CD8-positive, alpha-beta memory T cell (primary cell): ENCODE results near the gene MYH2. TPM values are rescaled to one million over a fixed set of nuclear protein-coding genes. Genes with fewer than 3 reads are reported as not detected.

ENCODE experiments used
- CTCF ChIA-PET: fragments of 350-600 bp; sonication (Branson Sonifier 250); formaldehyde crosslinking; loops from one replicate; lab custom pipeline; 2021; ENCODE audit warnings: antibody characterized with exemption; lab: Charles Lee
- POLR2A ChIA-PET: fragments of 350-600 bp; sonication (Branson Sonifier 250); formaldehyde crosslinking; loops from one replicate; lab custom pipeline; 2021; ENCODE audit warnings: antibody characterized with exemption; lab: Charles Lee
- DNase-seq, 5 donors: peaks; one replicate each; pipeline versions ENCODE4 v3.0.0 to v3.0.0-alpha.2; 2020 to 2022; ENCODE audit warnings: mixed read lengths in 1 of 5
- H3K27ac ChIP-seq: one replicate; pipeline ENCODE4 v1.7.0; 2013; ENCODE audit warnings: low read depth, mild to moderate bottlenecking, low read length, moderate library complexity
- H3K27me3 ChIP-seq: 2 replicates; pipeline ENCODE4 v1.7.0; 2013; ENCODE audit warnings: low read length, mild to moderate bottlenecking; ENCODE audit not compliant: insufficient read depth, poor library complexity, severe bottlenecking
- H3K36me3 ChIP-seq: 2 replicates; pipeline ENCODE4 v1.7.0; 2013; ENCODE audit warnings: mild to moderate bottlenecking, low read length, moderate library complexity; ENCODE audit not compliant: insufficient read depth
- H3K4me1 ChIP-seq: 2 replicates; pipeline ENCODE4 v1.7.0; 2013; ENCODE audit warnings: mild to moderate bottlenecking, low read length, moderate library complexity; ENCODE audit not compliant: insufficient read depth
- H3K4me3 ChIP-seq: 2 replicates; pipeline ENCODE4 v1.7.0; 2013; ENCODE audit warnings: mild to moderate bottlenecking, low read length
- H3K9me3 ChIP-seq: 2 replicates; pipeline ENCODE4 v1.7.0; 2013; ENCODE audit warnings: mild to moderate bottlenecking, low read length
- H3K27ac Mint-ChIP-seq, 8 donors: one replicate each; pipeline ENCODE4 v1.8.0; 2020 to 2021; ENCODE audit warnings: mixed read lengths in 8 of 8, mild to moderate bottlenecking in 6 of 8, inconsistent platforms in 3 of 8, moderate library complexity in 3 of 8
- H3K27me3 Mint-ChIP-seq, 2 donors: one replicate each; pipeline ENCODE4 v1.8.0; 2020 to 2021; ENCODE audit warnings: mixed read lengths in 2 of 2, mild to moderate bottlenecking in 1 of 2, moderate library complexity in 1 of 2
- H3K36me3 Mint-ChIP-seq, 3 donors: one replicate each; pipeline ENCODE4 v1.8.0; 2020 to 2021; ENCODE audit warnings: mixed read lengths in 3 of 3, inconsistent platforms in 1 of 3, mild to moderate bottlenecking in 1 of 3
- H3K4me1 Mint-ChIP-seq, 3 donors: one replicate each; pipeline ENCODE4 v1.8.0; 2020 to 2021; ENCODE audit warnings: mixed read lengths in 3 of 3, inconsistent platforms in 1 of 3, mild to moderate bottlenecking in 1 of 3
- H3K4me3 Mint-ChIP-seq, 7 donors: one replicate each; pipeline ENCODE4 v1.8.0; 2020 to 2021; ENCODE audit warnings: mixed read lengths in 7 of 7, mild to moderate bottlenecking in 6 of 7, moderate library complexity in 4 of 7, inconsistent platforms in 2 of 7
- H3K9me3 Mint-ChIP-seq, 5 donors: one replicate each; pipeline ENCODE4 v1.8.0; 2020 to 2022; ENCODE audit warnings: mixed read lengths in 5 of 5, mild to moderate bottlenecking in 3 of 5, moderate library complexity in 2 of 5, inconsistent platforms in 1 of 5
- polyA plus RNA-seq: library from polyadenylated mRNA; unstranded; fragments of 300-500 nt; fragmentation: Illumina TruSeq; gene quantifications from one replicate; pipeline ENCODE4 v1.2.3, GENCODE V29; 2021
- total RNA-seq, 2 experiments: library from RNA; stranded (reverse); gene quantifications; one replicate each; pipeline ENCODE4 v1.2.3, GENCODE V29; 2021

The MYH2 gene
- total RNA-seq: not detected
- not detected for polyA plus RNA-seq

- CTCF ChIA-PET: no interaction called here
- H3K27ac Mint-ChIP-seq: no peak within 1 kb of the TSS
- DNase-seq: no peak
Observed at GRCh38 chr17:10549096-10549842, at the start of gene MYH2. TSS of gene MYH2 (minus strand) at chr17:10549658. CDS start at chr17:10547920, 1,738 bp downstream.

GRCh38 chr17:10598621-10599020, 49.2 kb upstream of the MYH2 start:
- no peak for DNase-seq
- no peak overlapping the region for H3K4me3 Mint-ChIP-seq
- Histone ChIP-seq H3K9me3 (no peaks in the 10 kb centered on the region), H3K27me3 (no peaks in the 10 kb centered on the region), H3K36me3 (no peaks in the 10 kb centered on the region), H3K4me3 (no peak overlapping the region), H3K27ac (no peak overlapping the region), H3K4me1 (no peaks in the 10 kb centered on the region)
- peaks cover 12 to 21% of the 10 kb centered on the region in 2 donors for H3K27me3 Mint-ChIP-seq
- ChIA-PET CTCF (interaction anchor here (0.9 to 1.1 kb wide), 2 partner anchors 18 to 19 kb away, joined by 3 read pairs; no protein-coding TSS in a partner anchor), POLR2A (no interaction called here)
- no peak overlapping the region for H3K27ac Mint-ChIP-seq
- peaks cover 0 to 3% (median 0%) of the 10 kb centered on the region in 5 donors for H3K9me3 Mint-ChIP-seq
- no peaks in the 10 kb centered on the region for H3K36me3 Mint-ChIP-seq
- no peaks in the 10 kb centered on the region for H3K4me1 Mint-ChIP-seq

More at GRCh38 chr17:10549096-10549842, at the start of gene MYH2:
- no peak within 1 kb of the TSS for H3K4me3 ChIP-seq
- Mint-ChIP-seq H3K36me3 (no peaks in the 10 kb centered on the region), H3K4me1 (no peaks in the 10 kb centered on the region), H3K9me3 (peaks cover 0 to 5% (median 0%) of the 10 kb centered on the region in 5 donors), H3K4me3 (no peak within 1 kb of the TSS), H3K27me3 (peaks cover 7 to 18% of the 10 kb centered on the region in 2 donors)
- no peaks in the 10 kb centered on the region for H3K36me3 ChIP-seq
- POLR2A ChIA-PET: no interaction called here
- no peaks in the 10 kb centered on the region for H3K9me3 ChIP-seq
- H3K27me3 ChIP-seq: no peaks in the 10 kb centered on the region
- H3K4me1 ChIP-seq: no peaks in the 10 kb centered on the region
- no peak within 1 kb of the TSS for H3K27ac ChIP-seq

- Histone ChIP-seq H3K9me3 (no peaks in the 10 kb centered on the region), H3K36me3 (no peaks in the 10 kb centered on the region), H3K4me3 (no peak overlapping the region), H3K4me1 (no peaks in the 10 kb centered on the region), H3K27me3 (no peaks in the 10 kb centered on the region), H3K27ac (no peak overlapping the region)
- Mint-ChIP-seq H3K27ac (no peak overlapping the region), H3K4me1 (no peaks in the 10 kb centered on the region), H3K36me3 (no peaks in the 10 kb centered on the region), H3K9me3 (no peaks in the 10 kb centered on the region), H3K27me3 (peaks cover 12 to 40% of the 10 kb centered on the region in 2 donors), H3K4me3 (no peak overlapping the region)
- ChIA-PET CTCF (no interaction called here), POLR2A (no interaction called here)
- no peak for DNase-seq
Observed at GRCh38 chr17:10589553-10590145, 40.2 kb upstream of the MYH2 start.

- no peaks in the 10 kb centered on the region for H3K36me3 Mint-ChIP-seq
- no peaks in the 10 kb centered on the region for H3K36me3 ChIP-seq
- H3K4me1 Mint-ChIP-seq: no peaks in the 10 kb centered on the region
- H3K9me3 ChIP-seq: no peaks in the 10 kb centered on the region
- H3K4me3 ChIP-seq: no peak overlapping the region
- H3K9me3 Mint-ChIP-seq: no peaks in the 10 kb centered on the region
- no peaks in the 10 kb centered on the region for H3K4me1 ChIP-seq
- no peak for DNase-seq
- CTCF ChIA-PET: no interaction called here
- H3K27me3 ChIP-seq: no peaks in the 10 kb centered on the region
- H3K27ac Mint-ChIP-seq: no peak overlapping the region
- H3K4me3 Mint-ChIP-seq: no peak overlapping the region
- peaks cover 10 to 23% of the 10 kb centered on the region in 2 donors for H3K27me3 Mint-ChIP-seq
- H3K27ac ChIP-seq: no peak overlapping the region
- POLR2A ChIA-PET: no interaction called here
Observed at GRCh38 chr17:10585529-10585928, 36.1 kb upstream of the MYH2 start.

GRCh38 chr17:10583834-10584233, 34.4 kb upstream of the MYH2 start:
- ChIA-PET POLR2A (no interaction called here), CTCF (no interaction called here)
- Mint-ChIP-seq H3K36me3 (no peaks in the 10 kb centered on the region), H3K9me3 (no peaks in the 10 kb centered on the region), H3K27ac (no peak overlapping the region), H3K27me3 (peaks cover 8 to 11% of the 10 kb centered on the region in 2 donors), H3K4me1 (no peaks in the 10 kb centered on the region), H3K4me3 (no peak overlapping the region)
- no peak overlapping the region for H3K4me3 ChIP-seq
- no peak for DNase-seq
- no peaks in the 10 kb centered on the region for H3K36me3 ChIP-seq
- H3K4me1 ChIP-seq: no peaks in the 10 kb centered on the region
- H3K27ac ChIP-seq: no peak overlapping the region
- no peaks in the 10 kb centered on the region for H3K9me3 ChIP-seq
- no peaks in the 10 kb centered on the region for H3K27me3 ChIP-seq

GRCh38 chr17:10579270-10579669, 29.8 kb upstream of the MYH2 start:
- Histone ChIP-seq H3K4me3 (no peak overlapping the region), H3K27ac (no peak overlapping the region), H3K9me3 (no peaks in the 10 kb centered on the region), H3K27me3 (no peaks in the 10 kb centered on the region), H3K36me3 (no peaks in the 10 kb centered on the region), H3K4me1 (no peaks in the 10 kb centered on the region)
- Mint-ChIP-seq H3K27me3 (peaks cover 5 to 14% of the 10 kb centered on the region in 2 donors), H3K4me1 (no peaks in the 10 kb centered on the region), H3K27ac (no peak overlapping the region), H3K9me3 (peaks cover 0 to under 1% (median 0%) of the 10 kb centered on the region in 5 donors), H3K4me3 (no peak overlapping the region), H3K36me3 (no peaks in the 10 kb centered on the region)
- ChIA-PET CTCF (no interaction called here), POLR2A (no interaction called here)
- no peak for DNase-seq

GRCh38 chr17:10574324-10574723, 24.9 kb upstream of the MYH2 start:
- ChIA-PET POLR2A (no interaction called here), CTCF (no interaction called here)

GRCh38 chr17:10563991-10564660, 14.7 kb upstream of the MYH2 start:
- CTCF ChIA-PET: no interaction called here

More at GRCh38 chr17:10574324-10574723, 24.9 kb upstream of the MYH2 start:
- Histone ChIP-seq H3K36me3 (no peaks in the 10 kb centered on the region), H3K4me1 (no peaks in the 10 kb centered on the region), H3K9me3 (no peaks in the 10 kb centered on the region), H3K4me3 (no peak overlapping the region), H3K27ac (no peak overlapping the region), H3K27me3 (no peaks in the 10 kb centered on the region)
- Mint-ChIP-seq H3K27ac (no peak overlapping the region), H3K4me1 (no peaks in the 10 kb centered on the region), H3K9me3 (peaks cover 0 to 2% (median 0%) of the 10 kb centered on the region in 5 donors), H3K36me3 (no peaks in the 10 kb centered on the region), H3K27me3 (peaks cover 5 to 17% of the 10 kb centered on the region in 2 donors), H3K4me3 (no peak overlapping the region)
- DNase-seq: no peak

More at GRCh38 chr17:10563991-10564660, 14.7 kb upstream of the MYH2 start:
- peaks cover 11 to 24% of the 10 kb centered on the region in 2 donors for H3K27me3 Mint-ChIP-seq
- H3K4me3 Mint-ChIP-seq: no peak overlapping the region
- H3K27ac ChIP-seq: no peak overlapping the region
- H3K36me3 ChIP-seq: no peaks in the 10 kb centered on the region
- no peak for DNase-seq
- no peaks in the 10 kb centered on the region for H3K9me3 ChIP-seq
- peaks cover 4% of the 10 kb centered on the region for H3K27me3 ChIP-seq
- no peak overlapping the region for H3K4me3 ChIP-seq
- peaks cover 0 to 3% (median 0%) of the 10 kb centered on the region in 5 donors for H3K9me3 Mint-ChIP-seq
- no peaks in the 10 kb centered on the region for H3K4me1 ChIP-seq
- no peaks in the 10 kb centered on the region for H3K4me1 Mint-ChIP-seq
- POLR2A ChIA-PET: no interaction called here
- no peak overlapping the region for H3K27ac Mint-ChIP-seq
- peaks cover 0 to 1% (median 0%) of the 10 kb centered on the region in 3 donors for H3K36me3 Mint-ChIP-seq
